GM20000 (cell line): ENCODE measurements around the gene GLI3.

Source experiments
- DNase-seq: peaks from one replicate; pipeline ENCODE4 v3.0.0; 2012; ENCODE audit warnings: low spot score
- TF ChIP-seq, protein P1 (sequence below): IDR thresholded peaks from 2 replicates; pipeline ENCODE4 v1.5.1; 2012; ENCODE audit warnings: mild to moderate bottlenecking, control low read depth; ENCODE audit errors: extremely low read depth, missing control alignments

GLI3 gene

DNA sequence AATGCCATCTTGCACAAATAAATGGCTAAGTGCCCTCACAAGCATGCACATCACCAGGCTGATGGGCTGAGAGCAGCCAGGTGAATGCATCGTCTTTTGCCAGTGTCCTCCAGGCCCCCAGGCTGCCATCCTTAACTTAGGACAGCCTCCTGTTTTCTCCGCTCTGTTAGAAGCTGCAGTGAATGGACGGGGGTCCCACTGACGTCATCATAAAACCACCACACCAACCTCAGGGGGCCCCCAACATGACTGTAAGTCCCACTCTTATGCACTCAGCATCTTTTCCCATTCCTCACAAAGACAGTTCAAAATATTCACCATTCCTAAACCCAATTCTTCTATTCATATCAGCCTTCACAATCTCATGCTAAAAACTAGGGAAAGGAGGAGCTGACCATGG lies 34.4 kb downstream of the GLI3 start:
- no peak for DNase-seq
- TF ChIP-seq, protein P1, sequence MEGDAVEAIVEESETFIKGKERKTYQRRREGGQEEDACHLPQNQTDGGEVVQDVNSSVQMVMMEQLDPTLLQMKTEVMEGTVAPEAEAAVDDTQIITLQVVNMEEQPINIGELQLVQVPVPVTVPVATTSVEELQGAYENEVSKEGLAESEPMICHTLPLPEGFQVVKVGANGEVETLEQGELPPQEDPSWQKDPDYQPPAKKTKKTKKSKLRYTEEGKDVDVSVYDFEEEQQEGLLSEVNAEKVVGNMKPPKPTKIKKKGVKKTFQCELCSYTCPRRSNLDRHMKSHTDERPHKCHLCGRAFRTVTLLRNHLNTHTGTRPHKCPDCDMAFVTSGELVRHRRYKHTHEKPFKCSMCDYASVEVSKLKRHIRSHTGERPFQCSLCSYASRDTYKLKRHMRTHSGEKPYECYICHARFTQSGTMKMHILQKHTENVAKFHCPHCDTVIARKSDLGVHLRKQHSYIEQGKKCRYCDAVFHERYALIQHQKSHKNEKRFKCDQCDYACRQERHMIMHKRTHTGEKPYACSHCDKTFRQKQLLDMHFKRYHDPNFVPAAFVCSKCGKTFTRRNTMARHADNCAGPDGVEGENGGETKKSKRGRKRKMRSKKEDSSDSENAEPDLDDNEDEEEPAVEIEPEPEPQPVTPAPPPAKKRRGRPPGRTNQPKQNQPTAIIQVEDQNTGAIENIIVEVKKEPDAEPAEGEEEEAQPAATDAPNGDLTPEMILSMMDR: no peak

DNA sequence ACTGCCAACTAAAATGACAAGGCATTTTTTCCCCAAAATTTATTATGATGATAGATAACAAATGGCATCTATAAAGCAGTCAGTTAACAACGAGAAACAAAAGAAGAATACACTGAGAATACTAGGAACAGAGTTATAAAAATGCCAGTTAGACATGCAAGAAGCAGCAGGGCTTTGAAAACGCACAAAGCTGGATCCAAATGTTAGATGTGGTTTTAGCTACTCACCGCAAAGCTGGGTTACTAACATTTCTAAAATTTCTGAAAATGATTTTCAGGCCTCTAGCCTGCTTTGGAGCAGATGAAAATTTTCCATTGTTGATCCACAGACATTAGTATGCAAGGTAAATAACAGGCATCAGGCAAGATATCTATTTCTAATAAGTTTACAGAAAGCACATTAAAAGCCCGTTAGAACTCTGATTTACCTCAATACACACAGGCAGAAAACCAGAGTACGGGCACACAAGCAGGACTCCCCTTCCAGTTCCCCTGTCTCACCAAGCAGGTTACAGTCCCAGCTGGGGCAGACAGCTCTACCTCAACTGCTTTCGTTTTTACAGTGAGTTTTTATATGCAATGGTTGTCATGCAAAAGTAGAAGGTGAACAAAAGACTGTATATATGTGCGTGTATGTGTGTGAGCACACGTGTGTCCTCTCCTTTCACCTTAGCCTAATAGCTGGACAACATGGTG lies 37.9 kb downstream of the GLI3 start:
- DNase-seq: no peak
- TF ChIP-seq, protein P1: no peak

DNA sequence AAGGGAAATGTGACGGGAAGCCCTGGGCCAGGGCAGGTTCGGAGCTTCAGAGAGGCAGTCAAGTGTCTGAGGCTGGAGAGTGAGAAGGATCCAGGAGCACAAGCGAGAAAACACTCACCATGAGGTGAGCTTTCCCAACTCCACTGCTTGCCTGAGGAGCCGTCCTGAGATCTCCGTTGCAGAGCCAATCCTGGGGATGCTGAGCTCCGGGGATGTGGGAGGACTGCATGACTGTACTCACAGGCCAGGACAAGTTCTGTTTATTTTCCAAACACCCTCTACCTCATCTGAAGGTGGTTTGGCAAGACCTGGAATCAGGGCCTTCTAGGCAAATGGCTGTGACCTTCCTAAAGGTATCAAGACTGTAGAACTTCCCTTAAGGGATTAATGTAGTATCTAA lies 38.7 kb downstream of the GLI3 start:
- TF ChIP-seq, protein P1: no peak
- DNase-seq: no peak

DNA sequence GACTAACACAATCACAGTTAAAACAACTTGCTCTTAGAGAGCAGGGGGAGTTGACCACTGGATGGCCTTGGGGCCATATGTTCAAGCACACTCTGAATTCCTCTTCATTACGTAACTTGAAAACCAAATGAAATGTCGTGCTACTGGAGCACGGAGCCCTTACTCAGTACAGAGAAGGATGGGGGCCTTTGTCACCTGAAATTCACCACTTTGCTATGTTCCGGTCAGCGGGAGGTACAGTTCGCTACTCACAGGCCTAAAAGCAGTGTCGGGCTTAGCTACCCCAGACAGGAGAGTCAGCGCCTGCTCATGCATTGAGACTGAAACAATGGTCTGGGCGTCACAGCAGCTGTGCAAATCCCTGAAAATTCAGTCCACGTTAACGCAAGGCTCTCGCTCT lies 39.6 kb downstream of the GLI3 start:
- DNase-seq: no peak
- TF ChIP-seq, protein P1: no peak

DNA sequence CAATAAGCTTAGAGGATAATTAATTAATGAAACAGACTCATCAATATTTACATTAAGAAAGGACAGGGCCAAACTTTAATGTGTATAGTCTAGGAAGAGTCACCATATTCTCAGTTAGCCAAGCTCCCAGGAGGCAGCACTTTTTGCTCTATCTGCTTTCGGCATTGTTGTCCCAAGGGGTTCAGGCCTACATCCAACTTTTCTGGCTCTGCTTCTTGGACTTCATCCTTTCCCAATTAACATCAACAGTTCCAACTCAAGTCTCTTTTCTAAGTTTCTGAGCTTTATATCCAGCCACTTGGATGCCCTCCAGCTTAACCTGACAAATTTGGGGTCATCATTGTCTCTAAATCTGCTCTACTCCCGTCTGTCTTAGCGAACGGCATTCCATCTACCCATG lies 42.8 kb downstream of the GLI3 start:
- TF ChIP-seq, protein P1: no peak
- no peak for DNase-seq

DNA sequence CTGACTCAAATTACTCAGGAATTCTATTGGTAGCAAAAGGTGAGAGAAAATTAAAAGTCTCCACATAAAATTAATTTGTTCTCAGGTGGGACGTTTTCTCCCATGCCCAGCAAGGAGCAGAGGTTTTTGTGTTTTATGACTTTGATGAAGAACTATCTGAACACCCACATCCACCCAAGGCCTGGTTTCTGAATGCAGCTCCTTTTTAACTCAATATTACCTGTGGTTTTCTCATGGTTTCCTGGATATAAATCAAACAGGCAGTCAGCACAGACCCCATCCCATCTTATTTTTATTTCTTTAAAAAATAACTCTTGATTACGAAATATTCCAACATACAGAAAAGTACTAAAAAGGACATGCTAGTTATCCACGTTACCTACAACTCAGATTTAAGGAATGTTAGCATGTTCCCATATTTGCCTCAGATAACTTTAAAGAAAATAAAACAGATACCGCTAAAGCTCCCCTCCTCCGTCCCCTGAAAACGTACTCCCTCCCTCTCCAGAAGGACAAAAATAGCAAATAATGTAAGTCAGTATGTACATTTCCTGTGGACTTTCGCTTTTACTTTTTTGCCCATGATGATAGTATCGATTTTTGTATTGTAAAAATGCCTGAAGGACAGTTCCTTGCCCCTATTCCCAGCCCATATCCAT lies 43.4 kb downstream of the GLI3 start:
- no peak for DNase-seq
- TF ChIP-seq, protein P1: no peak

DNA sequence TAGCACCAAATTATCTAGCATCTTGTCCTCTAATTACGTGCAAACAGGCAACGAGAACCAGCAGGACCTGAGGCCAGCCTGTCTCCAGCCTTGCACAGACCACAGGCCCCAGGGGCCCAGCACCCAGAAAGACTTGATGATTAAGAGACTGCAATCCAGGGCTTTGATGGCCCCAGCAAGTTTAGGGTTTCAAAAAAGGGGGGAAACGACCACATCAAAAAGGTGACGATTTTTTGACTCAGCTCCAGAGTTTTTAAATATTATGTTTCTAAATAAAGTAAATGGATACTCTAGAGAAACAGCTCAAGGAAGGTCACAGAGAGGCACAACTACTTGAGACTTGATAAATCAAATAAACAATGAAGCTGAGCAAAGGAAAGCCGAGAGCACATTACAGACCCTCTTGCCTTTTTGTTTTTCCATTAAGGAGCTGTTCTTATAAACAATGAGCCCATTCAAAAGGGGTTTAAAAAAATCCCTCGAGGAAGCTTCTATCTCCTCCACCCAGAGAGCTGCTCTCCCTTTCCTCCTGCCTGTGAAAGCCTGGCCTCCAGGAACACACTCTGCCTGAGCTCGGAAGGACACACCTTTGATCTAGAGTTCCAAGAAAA lies 44.1 kb downstream of the GLI3 start:
- no peak for DNase-seq
- TF ChIP-seq, protein P1: no peak
